IPS DF 19.7 (cell line): ENCODE data around the gene SLC9A9.
"Not testable (repeated sequence)": the region's sequence is repeated elsewhere in the genome, so short reads cannot be mapped to it uniquely, and the experiment has no call there.

ENCODE experiments used
- DNase-seq: peaks from one replicate; pipeline ENCODE4 v3.0.0-alpha.2; 2013; ENCODE audit warnings: low read depth, low spot score

SLC9A9 gene

DNA sequence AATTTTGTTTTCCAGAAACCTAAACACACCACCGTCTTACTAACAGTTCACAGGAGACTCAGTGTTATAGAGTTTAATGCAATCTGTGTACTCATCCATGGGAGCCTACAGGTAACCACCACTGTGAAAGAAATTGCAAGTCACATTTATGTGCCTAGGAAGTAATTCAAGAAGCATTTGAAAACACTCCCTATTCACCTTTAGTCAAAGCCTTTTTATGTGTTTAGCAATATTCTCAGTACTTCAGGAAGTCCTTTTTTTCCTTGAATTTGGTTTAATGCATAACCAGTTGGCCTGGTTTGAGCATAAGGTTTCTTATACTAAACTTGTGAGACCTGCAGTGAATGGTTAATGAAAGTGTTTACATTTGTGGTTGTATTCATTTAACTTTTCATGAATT lies 382.6 kb downstream of the SLC9A9 start:
- DNase-seq: no peak

DNA sequence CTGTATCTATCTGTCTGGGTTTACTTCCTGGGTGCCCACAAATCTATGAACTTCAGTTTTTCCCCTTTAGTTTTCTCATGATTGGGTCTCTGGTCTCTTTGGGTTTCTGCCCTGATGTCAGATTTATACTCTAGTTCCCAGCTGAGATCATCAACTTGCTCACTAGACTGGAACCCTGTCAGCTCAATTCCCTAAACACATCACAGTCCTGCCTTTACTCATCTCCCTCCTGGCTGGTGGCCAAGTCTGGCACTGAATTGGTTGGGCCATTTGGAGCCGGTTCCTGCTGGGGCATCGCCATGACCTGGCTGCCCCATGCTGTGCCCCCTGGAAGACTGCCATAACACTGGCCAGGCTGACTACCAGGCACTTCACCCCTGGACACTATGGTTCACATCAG lies 383.4 kb downstream of the SLC9A9 start:
- DNase-seq: no peak

DNA sequence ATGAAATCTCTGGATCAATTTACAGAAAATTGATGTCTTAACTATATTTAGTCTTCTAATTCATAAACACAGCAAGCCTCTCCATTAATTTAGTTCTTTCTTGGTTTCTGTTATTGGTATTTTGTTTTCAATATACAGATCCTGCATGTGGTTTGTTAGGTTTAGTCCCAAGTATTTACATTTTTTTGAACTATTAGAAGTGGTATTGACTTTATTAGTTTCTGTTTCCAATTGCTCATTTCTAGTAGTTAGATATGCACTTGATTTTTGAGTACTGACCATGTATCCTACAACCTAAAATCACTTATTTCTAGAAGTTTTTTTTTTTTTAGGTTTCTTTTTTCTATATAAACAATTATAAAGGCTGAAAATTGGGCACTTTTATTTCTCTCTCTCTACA lies 392.8 kb downstream of the SLC9A9 start:
- DNase-seq: no peak

DNA sequence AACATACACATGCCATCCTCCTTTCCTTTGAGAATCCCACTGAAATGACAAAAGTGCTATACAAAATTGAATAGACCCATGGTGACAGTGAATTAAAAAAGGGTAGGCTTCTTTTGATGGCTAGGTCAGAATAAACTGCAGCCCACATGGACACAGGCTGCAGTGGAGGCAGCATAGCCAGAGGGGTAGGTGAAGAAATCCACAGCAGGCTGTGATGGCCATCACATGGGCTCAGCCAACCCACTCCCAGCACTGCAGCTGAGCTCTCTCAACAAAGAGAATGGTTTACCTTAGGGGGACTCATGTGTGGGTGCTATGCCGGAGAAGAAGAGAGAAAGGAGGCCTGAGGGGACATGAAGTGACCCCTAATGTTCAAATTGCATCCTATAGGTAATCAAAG lies 397.6 kb downstream of the SLC9A9 start:
- no peak for DNase-seq

DNA sequence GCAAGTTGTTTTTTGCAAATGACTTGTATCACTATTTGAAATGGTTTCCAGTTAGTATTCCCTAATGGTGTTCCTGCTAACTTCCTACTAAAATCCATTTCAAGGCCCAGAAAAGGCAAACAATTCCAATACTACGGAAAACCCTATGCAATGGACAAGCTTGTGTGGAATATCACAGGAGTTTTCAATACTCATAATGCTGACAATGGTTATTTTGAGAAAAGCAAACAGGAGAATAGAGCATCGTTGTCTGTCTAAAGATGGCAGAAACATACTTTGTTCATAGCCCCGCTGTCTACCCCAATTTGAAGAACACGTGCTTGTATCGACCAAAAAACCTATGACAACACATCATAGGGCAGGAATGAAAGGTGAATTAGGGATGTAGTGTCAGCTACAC lies 400.8 kb downstream of the SLC9A9 start:
- DNase-seq: no peak

DNA sequence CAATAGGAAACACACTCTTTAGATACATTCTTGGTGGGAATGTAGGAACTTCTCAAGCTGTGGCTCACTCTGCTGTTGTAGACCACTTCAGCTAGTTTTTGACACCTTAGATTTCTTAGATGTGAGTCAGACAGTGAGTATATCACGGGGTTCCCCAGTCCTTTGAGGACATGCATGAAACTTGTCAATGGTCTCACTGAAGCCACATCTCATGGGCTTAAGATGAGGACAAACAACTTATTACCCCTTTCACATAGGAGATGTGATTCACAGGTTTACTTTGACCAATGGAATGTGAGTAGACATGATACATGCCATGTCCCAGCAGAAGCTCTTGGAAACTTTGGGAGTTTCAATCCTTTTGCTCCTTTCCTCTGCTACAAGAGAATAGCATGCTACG lies 403.1 kb downstream of the SLC9A9 start:
- no peak for DNase-seq

DNA sequence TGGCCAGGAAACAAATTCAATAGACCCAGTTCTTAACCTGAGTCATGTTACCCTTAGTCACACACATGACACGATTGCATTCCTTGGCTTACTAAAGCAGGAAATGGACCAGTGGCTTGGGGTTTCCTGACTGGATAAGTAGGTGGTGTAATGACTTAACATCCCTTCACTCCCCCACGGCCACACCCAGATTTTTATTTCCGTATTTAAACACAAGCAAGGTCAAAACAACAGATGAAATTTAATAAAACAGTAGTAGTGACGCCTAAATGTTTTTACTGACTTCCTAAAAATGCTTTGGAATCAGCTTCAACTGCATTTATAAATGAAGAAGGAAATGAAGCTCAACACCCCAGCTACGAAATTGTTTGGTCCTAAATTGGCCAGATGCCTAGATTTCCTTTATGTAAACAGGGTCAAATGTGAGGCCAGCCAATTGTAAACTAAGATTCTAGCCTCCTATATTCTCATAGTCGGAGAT lies 404.4 kb downstream of the SLC9A9 start:
- DNase-seq: no peak

DNA sequence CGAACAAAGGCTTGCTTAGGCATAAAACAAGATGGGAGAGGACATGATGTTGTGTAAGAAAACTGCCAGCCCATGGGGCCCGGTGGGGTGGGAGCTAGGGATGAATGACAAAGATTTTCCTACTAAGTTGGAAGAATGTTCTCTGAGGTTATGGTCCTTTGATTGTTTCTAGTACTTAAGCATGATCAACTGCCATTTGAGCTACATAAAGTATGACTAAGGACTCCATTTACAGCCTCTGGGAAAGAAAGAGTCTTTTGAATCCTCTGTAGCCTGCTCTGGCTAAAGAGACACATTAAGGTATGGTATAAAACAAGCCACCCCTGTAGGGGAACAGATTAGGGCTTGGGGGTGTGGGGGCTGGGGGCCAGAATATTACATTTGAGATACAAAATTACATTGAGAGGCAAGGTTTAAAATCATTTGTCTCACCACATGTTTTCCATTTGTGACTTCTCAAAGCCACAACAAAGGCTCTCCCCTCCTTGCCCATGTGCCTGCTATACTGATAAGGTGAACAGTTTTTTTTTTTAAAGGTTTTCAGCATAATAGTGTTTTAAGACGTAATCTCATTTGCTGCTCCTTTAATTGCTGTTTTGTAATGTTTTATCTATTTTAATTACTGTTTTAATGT lies 405.3 kb downstream of the SLC9A9 start:
- no peak for DNase-seq

DNA sequence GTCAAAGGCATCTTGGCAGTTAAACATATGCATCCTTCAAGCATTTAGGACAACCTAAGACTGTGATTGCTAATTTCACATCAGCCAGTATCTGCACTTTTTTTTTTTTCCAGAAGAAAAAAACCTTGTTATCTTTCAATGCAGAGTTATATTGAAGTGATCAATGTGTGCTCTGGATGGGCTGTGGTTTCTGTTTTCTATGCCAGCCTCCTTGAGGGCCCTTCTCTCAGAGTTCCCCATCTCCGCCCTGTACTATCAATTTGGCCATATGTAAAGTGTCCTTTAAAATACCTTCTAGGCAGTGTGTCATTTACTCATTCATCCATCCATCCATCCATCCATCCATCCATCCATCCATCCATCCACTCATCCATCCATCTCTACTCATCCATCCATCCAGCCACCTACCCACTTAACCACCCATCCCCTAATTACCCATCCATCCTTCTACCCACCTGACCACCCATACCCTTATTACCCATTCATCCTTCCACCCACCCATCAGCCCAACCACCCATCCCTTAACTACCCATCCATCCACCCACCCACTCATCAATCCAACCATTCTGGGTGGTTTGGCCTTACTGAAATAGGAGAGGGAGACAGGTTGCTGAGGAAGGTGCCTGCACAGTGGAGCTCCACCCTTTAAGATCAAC lies 406.6 kb downstream of the SLC9A9 start:
- DNase-seq: no peak

DNA sequence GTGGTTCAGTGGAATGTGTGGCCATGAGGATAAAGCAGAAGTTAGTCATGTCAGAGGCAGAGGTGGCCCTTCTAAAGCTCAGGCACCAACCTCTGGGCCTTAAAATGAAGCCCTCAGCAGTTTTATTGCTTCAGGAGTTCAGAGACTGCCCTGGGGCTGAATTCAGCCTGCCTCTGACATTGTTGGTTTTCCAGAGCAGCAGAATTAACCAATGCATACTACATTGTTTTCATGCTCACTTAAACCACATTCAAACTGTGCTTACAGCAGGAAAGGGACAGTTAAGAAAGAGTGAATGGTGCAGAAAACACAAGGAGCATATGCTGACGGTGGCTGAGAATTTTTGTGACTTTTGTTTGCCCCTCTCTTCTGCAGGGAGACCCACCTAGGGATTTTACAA lies 408.5 kb downstream of the SLC9A9 start:
- DNase-seq: no peak

DNA sequence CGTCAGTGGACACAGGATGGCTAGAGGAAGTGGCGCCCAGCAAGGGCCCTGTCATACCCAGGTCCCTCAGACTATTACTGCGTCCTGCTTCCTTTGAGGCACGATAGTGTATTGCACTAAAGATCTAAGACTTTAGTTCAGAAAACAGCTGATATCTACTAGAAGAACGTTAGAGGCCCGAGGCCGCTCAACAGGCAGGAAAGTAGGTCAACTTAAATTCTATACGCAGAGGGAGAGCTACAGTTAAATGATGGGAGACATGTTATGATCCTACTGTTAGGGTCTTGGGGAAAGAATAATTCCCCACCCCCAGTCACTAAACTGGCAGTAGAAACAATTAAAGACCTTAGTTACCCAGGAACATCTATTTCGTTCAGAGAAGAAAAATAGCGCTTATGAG lies 410.9 kb downstream of the SLC9A9 start:
- no peak for DNase-seq

DNA sequence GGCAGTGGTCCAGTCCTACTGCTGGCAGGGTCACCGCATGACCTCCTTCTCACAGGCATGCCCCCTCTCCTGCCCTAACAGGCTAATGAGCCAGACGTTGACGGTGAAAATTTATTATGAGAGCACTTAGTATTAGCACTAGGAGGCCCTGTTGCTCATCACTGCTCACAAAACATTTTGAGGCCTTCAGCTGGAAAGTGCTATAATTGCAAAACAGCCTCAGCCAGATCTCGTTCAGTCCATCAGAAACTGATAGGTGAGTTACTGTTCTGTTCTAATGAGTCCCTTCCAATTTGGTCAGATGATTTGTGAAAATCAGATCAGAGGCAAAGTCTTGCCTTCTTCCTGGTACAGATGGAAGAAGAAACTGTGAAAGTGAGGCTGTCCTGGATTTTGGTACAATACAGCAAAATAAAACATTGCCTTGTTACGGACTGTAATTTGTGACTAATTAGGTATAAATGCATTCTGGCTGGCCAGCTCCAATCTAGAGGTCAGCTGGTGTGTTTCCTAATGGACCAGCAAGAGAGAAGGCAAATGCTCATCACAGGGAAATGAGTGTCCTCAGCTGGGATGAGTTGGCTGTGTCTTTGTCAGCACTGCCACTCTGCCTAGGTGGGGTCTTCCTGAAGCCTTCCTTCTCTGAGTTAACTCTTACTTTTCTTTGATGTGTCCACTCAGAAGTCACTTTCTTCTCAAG lies 411.9 kb downstream of the SLC9A9 start:
- DNase-seq: no peak

DNA sequence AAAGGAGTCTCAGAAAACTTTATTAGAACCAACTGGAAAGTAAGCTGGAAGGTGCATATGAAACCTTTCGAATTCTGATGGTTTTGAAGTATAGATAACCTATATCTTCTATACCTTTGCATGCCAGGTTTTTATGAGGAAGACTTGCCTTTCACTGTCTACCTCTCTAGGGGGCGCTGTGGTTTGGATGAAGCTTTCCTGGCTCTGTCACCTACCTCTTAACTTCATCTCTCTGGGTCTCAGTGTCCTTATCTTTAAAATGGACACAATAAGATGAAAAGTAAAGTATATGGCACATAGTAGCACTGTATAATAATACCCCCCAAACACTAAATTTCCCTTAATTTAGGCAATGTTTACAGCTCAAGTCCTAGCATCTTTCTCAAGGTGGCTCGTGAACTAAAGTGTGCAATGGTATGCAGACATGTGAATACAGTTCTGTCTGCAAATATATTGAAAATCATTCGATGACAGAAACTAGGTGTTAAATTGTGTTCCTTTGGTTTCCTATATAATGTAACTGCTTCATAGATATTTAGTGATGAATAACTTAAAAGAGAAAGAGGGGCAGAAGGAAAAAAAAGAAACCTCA lies 414.4 kb downstream of the SLC9A9 start:
- DNase-seq: no peak

DNA sequence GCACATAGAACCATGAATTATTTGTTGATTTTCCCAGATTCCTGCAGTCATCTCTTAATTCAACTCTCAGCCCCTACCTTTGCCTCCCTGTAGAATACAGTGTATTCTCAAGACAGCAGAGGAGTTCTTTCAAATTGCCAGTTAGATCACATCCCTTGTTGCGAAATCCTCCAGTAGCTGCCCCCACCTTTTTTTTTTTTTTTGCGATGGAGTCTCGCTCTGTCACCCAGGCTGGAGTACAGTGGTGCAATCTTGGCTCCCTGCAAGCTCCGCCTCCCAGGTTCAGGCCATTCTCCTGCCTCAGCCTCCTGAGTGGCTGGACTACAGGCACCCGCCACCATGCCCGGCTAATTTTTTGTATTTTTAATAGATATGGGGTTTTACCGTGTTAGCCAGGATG lies 417.0 kb downstream of the SLC9A9 start:
- DNase-seq: not testable (repeated sequence)

DNA sequence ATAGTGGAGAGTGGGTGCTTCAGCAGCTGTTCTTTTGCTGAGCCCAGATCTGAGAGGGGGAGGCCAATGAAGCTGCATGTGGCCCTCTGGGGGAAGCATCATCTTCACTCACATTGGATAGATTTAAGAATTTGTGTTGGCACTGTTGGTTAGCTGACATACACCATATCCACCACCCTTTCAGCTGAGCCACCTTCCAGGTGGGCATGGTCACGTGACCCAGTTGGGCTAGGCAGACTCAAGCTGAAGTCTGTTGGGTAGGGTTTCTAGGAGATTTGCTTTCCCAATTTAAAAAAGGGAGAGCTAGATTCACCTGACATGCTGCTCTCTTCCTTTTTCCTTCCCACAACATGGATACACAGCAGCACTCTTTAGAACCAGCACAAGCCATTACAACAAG lies 417.7 kb downstream of the SLC9A9 start:
- DNase-seq: no peak

DNA sequence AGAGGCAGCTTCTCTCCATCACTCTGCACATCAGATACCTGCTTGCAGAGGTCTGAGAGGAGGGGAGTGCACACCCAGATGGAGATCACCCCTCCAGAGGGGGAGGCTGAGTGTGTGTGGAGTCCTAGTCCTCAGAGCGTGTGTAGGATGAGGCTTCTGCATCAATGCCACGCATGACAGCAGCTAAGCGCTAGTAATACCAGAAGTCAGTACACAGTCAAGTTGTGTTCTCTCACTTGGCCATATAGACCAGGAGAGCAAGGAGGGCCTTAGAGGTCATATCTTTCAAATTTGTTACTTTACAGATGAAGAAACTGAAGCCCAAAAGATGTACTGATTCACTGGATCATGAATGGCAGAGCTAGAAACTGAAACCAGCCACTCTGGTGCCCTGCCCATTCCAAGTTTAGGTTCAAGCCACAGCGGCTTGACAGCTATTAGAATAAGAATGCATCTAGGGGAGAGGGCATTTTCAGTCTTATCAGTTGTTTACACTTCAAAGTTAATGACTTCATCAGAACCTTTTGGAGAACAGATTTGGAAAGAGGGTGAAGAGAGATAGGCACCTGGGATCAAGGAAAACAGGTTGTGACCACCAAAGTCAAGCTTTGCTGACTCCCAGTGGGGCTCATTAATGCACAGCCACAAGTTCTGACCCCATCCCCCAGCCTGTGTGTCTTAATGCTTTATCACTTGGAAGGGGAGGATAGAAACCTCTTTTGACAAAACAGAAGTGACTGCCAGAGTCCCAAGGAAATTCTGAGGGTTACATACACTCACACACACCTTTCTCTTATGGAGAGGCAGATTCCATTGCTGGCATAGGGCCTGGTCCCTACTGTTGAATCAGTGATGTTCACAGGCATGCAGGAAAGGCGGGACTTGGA lies 418.4 kb downstream of the SLC9A9 start:
- no peak for DNase-seq

DNA sequence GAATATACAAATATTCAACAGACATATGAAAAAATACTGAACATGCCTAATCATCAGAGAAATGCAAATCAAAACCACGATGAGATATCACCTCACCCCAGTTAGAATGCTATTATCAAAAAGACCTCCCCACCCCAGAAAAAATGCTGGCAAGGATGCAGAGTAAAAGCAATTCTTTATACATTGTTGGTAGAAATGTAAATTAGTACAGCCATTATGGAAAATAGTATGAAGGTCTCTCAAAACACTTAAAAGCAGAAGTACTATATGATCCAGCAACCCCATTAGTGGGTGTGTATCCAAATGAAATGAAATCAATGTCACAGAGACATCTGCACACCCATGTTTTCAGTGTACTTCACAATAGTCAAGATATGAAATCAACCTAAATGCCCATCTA lies 420.0 kb downstream of the SLC9A9 start:
- DNase-seq: no peak

DNA sequence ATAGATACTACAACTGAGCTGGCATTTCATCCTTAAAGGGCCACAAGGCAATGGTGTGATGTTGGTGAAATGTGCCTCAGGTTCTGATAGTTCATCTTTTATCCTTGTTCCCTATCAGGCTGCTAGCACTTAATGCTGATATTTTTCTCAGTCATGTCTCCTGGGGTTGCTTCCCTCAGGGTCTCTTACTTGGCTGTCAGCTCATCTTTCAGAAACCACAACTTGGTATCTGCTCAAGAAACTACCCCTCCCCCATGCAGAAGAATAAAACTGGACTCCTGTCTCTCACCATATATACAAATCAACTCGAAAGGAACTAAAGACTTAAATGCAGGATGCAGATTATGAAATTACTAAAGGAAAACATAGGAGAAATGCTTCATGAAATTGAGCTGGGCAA lies 420.6 kb downstream of the SLC9A9 start:
- no peak for DNase-seq

DNA sequence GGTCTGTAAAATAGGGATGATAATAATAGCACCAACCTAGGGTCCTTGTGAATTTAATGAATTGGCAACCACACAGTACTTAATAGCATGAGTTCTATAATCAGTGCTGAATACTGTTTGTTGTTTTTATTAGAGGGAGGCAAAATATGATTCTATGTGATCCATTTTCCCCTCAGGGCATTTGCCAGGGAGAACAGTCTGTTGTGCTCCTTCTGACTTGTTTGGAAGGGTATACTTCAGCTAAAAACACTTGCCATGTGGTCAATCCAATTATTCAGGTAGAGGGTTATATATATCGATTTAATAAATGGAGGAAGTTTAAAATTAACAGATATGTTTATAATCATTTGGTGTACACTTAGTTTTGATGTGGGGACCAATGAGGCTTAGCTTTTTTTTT lies 423.4 kb downstream of the SLC9A9 start:
- DNase-seq: no peak

DNA sequence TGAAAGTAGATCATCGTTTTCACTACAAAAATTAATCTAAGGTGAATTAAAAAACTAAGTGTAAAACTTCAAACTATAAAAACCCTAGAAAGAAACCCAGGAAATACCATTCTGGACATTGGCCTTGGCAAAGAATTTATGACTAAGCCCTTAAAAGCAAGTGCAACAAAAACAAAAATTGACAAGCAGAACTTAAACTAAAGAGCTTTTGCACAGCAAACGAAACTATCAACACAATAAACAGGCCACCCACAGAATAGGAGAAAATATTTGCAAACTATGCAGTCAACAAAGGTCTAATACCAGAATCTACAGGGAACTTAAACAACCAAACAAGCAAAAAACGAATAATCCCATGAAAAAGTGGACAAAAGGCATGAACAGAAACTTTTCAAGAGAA lies 426.7 kb downstream of the SLC9A9 start:
- no peak for DNase-seq

DNA sequence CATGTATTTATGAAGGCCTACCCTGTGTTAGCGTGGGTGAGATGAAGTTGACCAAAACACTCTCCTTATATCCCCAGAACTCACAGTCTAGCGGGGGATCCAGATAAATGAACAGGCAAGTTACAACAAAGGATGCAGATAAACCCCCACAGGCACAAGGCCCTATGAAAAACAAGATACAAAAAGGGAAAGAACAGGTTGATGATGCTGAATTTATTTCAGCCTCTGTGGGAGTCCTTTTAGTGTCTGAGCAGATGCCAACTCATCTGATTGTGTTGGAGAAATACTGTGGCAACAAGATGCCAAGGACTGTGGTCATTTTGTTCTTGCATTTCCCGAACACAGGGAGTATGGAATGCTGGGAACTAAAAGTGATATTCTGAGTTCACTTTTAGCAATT lies 428.7 kb downstream of the SLC9A9 start:
- no peak for DNase-seq

DNA sequence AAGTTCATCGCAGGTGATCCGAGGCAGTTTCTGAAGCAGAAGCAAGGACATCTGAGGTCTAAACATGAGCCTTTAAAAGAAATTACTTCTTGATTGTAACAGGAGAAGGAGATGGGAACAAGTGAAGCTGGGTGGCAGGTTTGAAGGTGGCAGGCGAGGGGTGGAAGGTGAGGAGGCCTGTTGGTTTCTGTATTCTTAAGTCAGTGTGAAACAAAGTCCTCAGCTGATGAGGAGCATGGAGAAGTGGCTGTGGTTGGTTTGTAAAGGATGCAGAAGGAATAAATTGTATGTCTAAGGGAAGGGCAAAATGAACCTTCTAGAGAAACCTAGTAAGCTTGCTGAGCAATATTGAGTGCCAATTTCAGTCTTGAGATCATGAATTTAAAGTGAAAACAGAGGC lies 429.9 kb downstream of the SLC9A9 start:
- DNase-seq: no peak
